Vagina (tissue), 2 donors: ENCODE data around the gene RARA. TPM values are rescaled to one million over a fixed set of nuclear protein-coding genes. Genes with fewer than 3 reads are reported as not detected.
"Not testable (repeated sequence)": the region's sequence is repeated elsewhere in the genome, so short reads cannot be mapped to it uniquely, and the experiment has no call there.

Experiments used
- DNase-seq, 2 donors: peaks; one replicate each; pipeline ENCODE4 v3.0.0-alpha.2; 2017; ENCODE audit errors: extremely low spot score in 2 of 2
- H3K27ac ChIP-seq: fragments of 200-600 bp; sonication (generic); one replicate; pipeline ENCODE4 v1.5.1; 2019
- H3K27me3 ChIP-seq: fragments of 200-600 bp; sonication (generic); one replicate; pipeline ENCODE4 v1.5.1; 2019
- H3K36me3 ChIP-seq, 2 donors: fragments of 200-600 bp; sonication (generic); one replicate each; pipeline ENCODE4 v1.5.1; 2017 to 2019
- H3K4me1 ChIP-seq: fragments of 200-600 bp; sonication (generic); one replicate; pipeline ENCODE4 v1.5.1; 2019
- H3K4me3 ChIP-seq, 2 donors: fragments of 200-600 bp; sonication (generic); 1 replicate in 1 of 2; 2 replicates in 1 of 2; pipeline ENCODE4 v1.5.1; 2016 to 2019
- H3K9me3 ChIP-seq: fragments of 200-600 bp; sonication (generic); one replicate; pipeline ENCODE4 v1.5.1; 2019
- POLR2A ChIP-seq, 2 donors: fragments of 450-650 bp; IDR thresholded peaks; one replicate each; pipeline ENCODE4 v1.6.1; 2017; ENCODE audit warnings: antibody characterized with exemption in 2 of 2, mild to moderate bottlenecking in 2 of 2, moderate library complexity in 2 of 2
- POLR2AphosphoS5 ChIP-seq, 2 donors: sonication (generic); formaldehyde crosslinking; IDR thresholded peaks; one replicate each; pipeline ENCODE4 v1.9.0; 2017; ENCODE audit warnings: antibody characterized with exemption in 2 of 2, mild to moderate bottlenecking in 2 of 2, low read depth in 1 of 2; ENCODE audit not compliant: insufficient read depth in 1 of 2
- intact Hi-C: fragments of 100-400 bp; cut with DNase I; formaldehyde crosslinking; loops from one replicate; pipeline ENCODE4 v1.15.1; 2023
- total RNA-seq: library from RNA; depleted of rRNA; stranded (reverse); fragments of >200 nt; gene quantifications from one replicate; pipeline ENCODE4 v1.2.3, GENCODE V29; 2016
- TF ChIP-seq, protein P1 (sequence below), 3 experiments: fragments of 450-650 bp in 2 of 3; fragments of 200-600 bp in 1 of 3; sonication (generic) in 1 of 3; IDR thresholded peaks; one replicate each; pipeline ENCODE4 v1.5.1; 2017 to 2019; ENCODE audit warnings: antibody characterized with exemption in 3 of 3, mild to moderate bottlenecking in 2 of 3, moderate library complexity in 2 of 3

The RARA gene
- total RNA-seq, 1 donor from 2014 or later, result 58.9 TPM

DNA sequence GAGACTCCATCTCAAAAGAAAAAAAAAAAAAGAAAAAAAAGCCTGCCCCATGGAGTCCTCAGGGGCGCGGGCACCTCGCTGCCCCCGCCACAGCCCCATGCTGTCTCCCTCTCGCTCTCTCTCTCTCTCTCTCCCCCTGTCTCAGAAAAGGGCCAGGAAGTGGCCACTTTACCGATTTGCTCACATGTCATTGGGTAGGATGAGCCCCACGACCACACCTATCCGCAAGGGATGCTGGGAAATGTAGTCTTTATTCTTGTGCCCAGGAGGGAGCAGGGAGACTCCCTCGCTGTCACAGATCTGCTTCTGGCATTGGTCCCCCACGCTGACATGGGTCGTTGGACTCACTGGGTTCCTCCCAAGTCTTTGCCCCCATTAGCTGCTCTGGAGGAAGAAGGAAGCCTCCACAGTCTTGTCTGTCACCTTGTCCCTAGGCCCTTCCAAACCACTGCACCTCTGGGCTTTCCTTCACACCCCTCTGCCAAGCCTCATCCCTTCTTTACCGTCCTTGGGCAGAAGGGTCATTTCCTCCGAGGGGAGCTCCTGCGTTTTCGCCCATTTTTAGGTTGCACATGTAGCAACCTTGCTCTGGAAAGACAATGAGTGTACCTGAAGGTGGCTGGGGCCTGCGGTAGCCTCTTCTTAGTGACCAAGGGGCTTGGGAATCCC lies 62.4 kb downstream of the RARA start:
- H3K4me3 ChIP-seq, result no peak overlapping the region
- H3K4me1 ChIP-seq, result no peaks in the 10 kb centered on the region
- no peaks in the 10 kb centered on the region for H3K9me3 ChIP-seq
- DNase-seq, result peak in 1 of 2 donors; percentile 67
- TF ChIP-seq POLR2AphosphoS5 (IDR thresholded peaks at IDR 0.05; ENCODE audit: insufficient read depth in 1 of 2, low read depth in 1 of 2) (no peak), POLR2A (IDR thresholded peaks at IDR 0.05) (no peak)
- TF ChIP-seq, protein P1, sequence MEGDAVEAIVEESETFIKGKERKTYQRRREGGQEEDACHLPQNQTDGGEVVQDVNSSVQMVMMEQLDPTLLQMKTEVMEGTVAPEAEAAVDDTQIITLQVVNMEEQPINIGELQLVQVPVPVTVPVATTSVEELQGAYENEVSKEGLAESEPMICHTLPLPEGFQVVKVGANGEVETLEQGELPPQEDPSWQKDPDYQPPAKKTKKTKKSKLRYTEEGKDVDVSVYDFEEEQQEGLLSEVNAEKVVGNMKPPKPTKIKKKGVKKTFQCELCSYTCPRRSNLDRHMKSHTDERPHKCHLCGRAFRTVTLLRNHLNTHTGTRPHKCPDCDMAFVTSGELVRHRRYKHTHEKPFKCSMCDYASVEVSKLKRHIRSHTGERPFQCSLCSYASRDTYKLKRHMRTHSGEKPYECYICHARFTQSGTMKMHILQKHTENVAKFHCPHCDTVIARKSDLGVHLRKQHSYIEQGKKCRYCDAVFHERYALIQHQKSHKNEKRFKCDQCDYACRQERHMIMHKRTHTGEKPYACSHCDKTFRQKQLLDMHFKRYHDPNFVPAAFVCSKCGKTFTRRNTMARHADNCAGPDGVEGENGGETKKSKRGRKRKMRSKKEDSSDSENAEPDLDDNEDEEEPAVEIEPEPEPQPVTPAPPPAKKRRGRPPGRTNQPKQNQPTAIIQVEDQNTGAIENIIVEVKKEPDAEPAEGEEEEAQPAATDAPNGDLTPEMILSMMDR (IDR thresholded peaks at IDR 0.05), result no peak
- no peaks in the 10 kb centered on the region for H3K36me3 ChIP-seq
- intact Hi-C loops, result no loop called here
- no peak overlapping the region for H3K27ac ChIP-seq
- no peaks in the 10 kb centered on the region for H3K27me3 ChIP-seq

DNA sequence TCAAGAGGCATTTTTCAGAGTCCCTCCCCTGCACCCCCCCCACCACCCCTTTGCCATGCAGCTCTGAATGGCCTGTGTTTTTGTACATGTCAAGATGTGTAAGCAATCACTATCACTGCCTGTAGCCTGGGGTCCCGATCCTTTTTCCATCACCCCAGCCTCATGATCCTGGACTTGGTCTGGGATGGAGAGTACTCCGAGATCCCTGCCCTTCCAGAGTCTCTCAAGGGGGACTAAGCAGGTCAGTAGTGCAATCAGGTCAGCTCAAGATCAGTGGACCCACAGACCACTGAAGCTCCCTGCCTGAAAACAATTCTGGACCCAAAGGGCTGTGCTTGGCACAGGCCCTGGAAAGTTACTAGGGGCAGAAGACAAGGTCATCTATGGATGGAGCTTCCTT lies 63.1 kb downstream of the RARA start:
- no peaks in the 10 kb centered on the region for H3K4me1 ChIP-seq
- intact Hi-C loops, result no loop called here
- no peak overlapping the region for H3K4me3 ChIP-seq
- no peak overlapping the region for H3K27ac ChIP-seq
- no peaks in the 10 kb centered on the region for H3K9me3 ChIP-seq
- H3K27me3 ChIP-seq, result no peaks in the 10 kb centered on the region
- no peak for DNase-seq
- TF ChIP-seq, protein P1 (IDR thresholded peaks at IDR 0.05), result no peak
- TF ChIP-seq POLR2AphosphoS5 (IDR thresholded peaks at IDR 0.05; ENCODE audit: insufficient read depth in 1 of 2, low read depth in 1 of 2) (no peak), POLR2A (IDR thresholded peaks at IDR 0.05) (no peak)
- H3K36me3 ChIP-seq, result no peaks in the 10 kb centered on the region

DNA sequence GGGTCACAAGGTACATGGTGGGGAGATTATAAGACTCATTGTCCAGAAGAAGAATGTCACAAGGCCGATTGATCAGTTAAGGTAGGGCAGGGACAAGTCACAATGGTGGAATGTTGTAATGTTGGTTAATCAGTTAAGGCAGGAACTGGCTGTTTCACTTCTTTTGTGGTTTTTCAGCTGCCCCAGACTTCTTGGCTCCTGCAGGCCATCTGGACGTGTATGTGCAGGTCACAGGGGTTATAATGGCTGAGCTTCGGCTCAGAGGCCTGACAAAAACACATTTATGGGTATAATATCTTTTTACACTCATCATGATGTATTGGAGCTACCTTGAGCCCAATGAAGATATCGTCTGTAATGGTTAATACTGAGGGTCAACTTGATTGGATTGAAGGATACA lies 63.7 kb downstream of the RARA start:
- H3K9me3 ChIP-seq, H3K4me1 ChIP-seq, DNase-seq, intact Hi-C loops, H3K27me3 ChIP-seq, H3K4me3 ChIP-seq, H3K36me3 ChIP-seq, H3K27ac ChIP-seq: not testable (repeated sequence)

DNA sequence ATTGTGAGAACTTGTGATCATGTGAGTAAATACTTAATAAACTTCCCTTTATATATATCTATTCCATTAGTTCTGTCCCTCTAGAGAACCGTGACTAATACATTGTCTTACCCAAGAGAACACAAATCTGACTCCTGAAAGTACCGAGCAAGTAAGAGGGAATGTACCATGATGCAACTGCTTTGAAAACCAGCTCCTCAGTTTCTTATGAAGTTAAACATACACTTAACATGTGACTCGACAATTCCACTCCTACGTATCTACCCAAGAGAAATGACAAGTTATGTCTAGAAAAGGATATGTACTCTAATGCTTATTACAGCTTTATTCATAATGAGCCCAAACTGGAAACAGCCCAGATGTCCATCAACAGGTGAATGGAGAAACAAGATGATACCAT lies 64.3 kb downstream of the RARA start:
- H3K27me3 ChIP-seq, result no peaks in the 10 kb centered on the region
- TF ChIP-seq POLR2A (IDR thresholded peaks at IDR 0.05), result no peak
- TF ChIP-seq, protein P1 (IDR thresholded peaks at IDR 0.05), result no peak
- no peak for TF ChIP-seq POLR2AphosphoS5 (IDR thresholded peaks at IDR 0.05; ENCODE audit: insufficient read depth in 1 of 2, low read depth in 1 of 2)
- no peaks in the 10 kb centered on the region for H3K9me3 ChIP-seq
- no peak overlapping the region for H3K27ac ChIP-seq
- DNase-seq, result no peak
- H3K4me1 ChIP-seq, result no peaks in the 10 kb centered on the region
- intact Hi-C loops, result no loop called here
- no peak overlapping the region for H3K4me3 ChIP-seq
- H3K36me3 ChIP-seq, result no peaks in the 10 kb centered on the region

DNA sequence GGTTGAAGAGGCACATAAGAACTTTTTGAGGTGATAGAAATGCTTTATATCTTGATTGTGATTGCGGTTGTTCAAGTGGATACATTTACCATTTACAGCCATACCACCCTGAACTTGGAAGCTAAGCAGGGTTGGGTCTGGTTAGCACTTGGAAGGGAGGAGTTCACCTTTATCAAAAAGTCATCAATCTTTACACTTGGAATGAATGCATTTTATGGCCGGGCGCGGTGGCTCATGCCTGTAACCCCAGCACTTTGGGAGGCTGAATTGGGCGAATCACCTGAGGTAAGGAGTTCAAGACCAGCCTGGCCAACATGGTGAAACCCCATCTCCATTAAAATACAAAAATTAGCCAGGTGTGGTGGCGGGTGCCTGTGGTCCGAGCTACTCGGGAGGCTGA lies 65.0 kb downstream of the RARA start:
- H3K9me3 ChIP-seq, result no peaks in the 10 kb centered on the region
- H3K27ac ChIP-seq, result no peak overlapping the region
- no peak overlapping the region for H3K4me3 ChIP-seq
- H3K4me1 ChIP-seq, result no peaks in the 10 kb centered on the region
- DNase-seq, result no peak
- intact Hi-C loops, result no loop called here
- no peaks in the 10 kb centered on the region for H3K36me3 ChIP-seq
- H3K27me3 ChIP-seq, result no peaks in the 10 kb centered on the region
- no peak for TF ChIP-seq POLR2AphosphoS5 (IDR thresholded peaks at IDR 0.05; ENCODE audit: insufficient read depth in 1 of 2, low read depth in 1 of 2)
- no peak for TF ChIP-seq POLR2A (IDR thresholded peaks at IDR 0.05)
- TF ChIP-seq, protein P1 (IDR thresholded peaks at IDR 0.05), result no peak
